Esophagus squamous epithelium (tissue), 4 donors: ENCODE results near the gene DOHH.

Source experiments
- POLR2A ChIP-seq, 4 donors: fragments of 450-650 bp; IDR thresholded peaks; one replicate each; pipeline ENCODE4 v1.6.1; 2017; ENCODE audit warnings: antibody characterized with exemption in 4 of 4, mild to moderate bottlenecking in 4 of 4, moderate library complexity in 3 of 4
- TF ChIP-seq, protein P1 (sequence below), 6 experiments: fragments of 450-650 bp in 4 of 6; fragments of 200-600 bp in 2 of 6; sonication (generic) in 2 of 6; IDR thresholded peaks; one replicate each; pipeline ENCODE4 v1.5.1; 2016 to 2019; ENCODE audit warnings: antibody characterized with exemption in 6 of 6, mild to moderate bottlenecking in 4 of 6, moderate library complexity in 4 of 6

DNA sequence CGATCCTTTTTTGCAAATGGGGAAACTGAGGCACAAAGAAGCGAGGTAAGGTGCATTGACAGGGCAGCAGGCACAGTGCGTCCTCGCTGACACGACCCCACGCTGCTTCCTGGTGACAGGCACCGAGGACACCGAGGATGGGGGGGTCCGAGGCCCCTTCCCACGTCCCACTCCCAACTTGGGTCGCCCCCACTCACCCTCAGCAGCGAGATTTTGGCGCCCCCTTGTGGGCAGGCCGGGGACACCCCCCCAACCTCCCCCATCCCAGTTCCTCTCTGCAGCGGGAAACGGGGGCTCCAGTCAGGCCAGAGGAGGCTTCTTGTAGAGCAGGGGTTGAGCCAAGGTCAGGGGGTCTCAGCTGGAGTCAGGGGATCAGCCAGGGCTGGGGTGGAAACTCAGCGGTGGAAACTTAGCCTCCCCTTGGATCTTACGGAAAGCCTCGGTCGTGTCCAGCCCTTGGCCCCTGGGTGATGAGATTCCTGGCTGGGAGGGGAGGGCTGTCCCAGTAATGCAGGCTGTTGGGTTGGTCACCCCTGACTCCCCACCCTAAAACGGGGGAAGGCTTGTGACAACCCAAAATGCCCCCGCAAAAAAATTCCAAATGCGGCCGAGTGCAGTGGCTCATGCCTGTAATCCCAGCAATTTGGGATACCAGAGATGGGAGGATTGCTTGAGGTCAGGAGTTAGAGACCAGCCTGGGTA is 28.4 kb downstream of the DOHH start:
- no peak for TF ChIP-seq POLR2A (IDR thresholded peaks at IDR 0.05)
- TF ChIP-seq, protein P1, sequence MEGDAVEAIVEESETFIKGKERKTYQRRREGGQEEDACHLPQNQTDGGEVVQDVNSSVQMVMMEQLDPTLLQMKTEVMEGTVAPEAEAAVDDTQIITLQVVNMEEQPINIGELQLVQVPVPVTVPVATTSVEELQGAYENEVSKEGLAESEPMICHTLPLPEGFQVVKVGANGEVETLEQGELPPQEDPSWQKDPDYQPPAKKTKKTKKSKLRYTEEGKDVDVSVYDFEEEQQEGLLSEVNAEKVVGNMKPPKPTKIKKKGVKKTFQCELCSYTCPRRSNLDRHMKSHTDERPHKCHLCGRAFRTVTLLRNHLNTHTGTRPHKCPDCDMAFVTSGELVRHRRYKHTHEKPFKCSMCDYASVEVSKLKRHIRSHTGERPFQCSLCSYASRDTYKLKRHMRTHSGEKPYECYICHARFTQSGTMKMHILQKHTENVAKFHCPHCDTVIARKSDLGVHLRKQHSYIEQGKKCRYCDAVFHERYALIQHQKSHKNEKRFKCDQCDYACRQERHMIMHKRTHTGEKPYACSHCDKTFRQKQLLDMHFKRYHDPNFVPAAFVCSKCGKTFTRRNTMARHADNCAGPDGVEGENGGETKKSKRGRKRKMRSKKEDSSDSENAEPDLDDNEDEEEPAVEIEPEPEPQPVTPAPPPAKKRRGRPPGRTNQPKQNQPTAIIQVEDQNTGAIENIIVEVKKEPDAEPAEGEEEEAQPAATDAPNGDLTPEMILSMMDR (IDR thresholded peaks at IDR 0.05) = peak; percentile 62 to 83 (median 72)
